CD14-positive monocyte (primary cell): ENCODE data around the gene HLA-C. TPM values are rescaled to one million over a fixed set of nuclear protein-coding genes. Genes with fewer than 3 reads are reported as not detected.

ENCODE experiments used
- DNase-seq, 3 donors: peaks; one replicate each; pipeline ENCODE4 v3.0.0-alpha.2; 2011 to 2022
- H2AFZ ChIP-seq: 2 replicates; pipeline ENCODE4 v1.6.0; 2012; ENCODE audit warnings: mild to moderate bottlenecking, low read depth, low read length, inconsistent platforms; ENCODE audit not compliant: insufficient read depth, poor library complexity, severe bottlenecking
- H3K27ac ChIP-seq, 2 donors: 1 replicate in 1 of 2; 2 replicates in 1 of 2; pipeline ENCODE4 v1.5.1; 2012 to 2013; ENCODE audit warnings: low read length in 2 of 2, control low read depth in 1 of 2, inconsistent platforms in 1 of 2, low read depth in 1 of 2, mild to moderate bottlenecking in 1 of 2
- H3K27me3 ChIP-seq, 2 donors: one replicate each; pipeline versions ENCODE4 v1.6.0 to v1.6.1; 2011 to 2013; ENCODE audit warnings: low read length in 2 of 2; ENCODE audit not compliant: control insufficient read depth in 2 of 2, insufficient read depth in 2 of 2
- H3K36me3 ChIP-seq, 2 donors: replicated peaks in 1 of 2; 1 replicate in 1 of 2; 2 replicates in 1 of 2; pipeline versions ENCODE4 v1.5.1 to v1.6.1; 2012 to 2013; ENCODE audit warnings: low read length in 2 of 2, control low read depth in 1 of 2, inconsistent platforms in 1 of 2, mild to moderate bottlenecking in 1 of 2; ENCODE audit not compliant: insufficient read depth in 2 of 2, control insufficient read depth in 1 of 2
- H3K4me1 ChIP-seq, 2 donors: 1 replicate in 1 of 2; 2 replicates in 1 of 2; pipeline versions ENCODE4 v1.5.1 to v1.6.1; 2012 to 2013; ENCODE audit warnings: low read length in 2 of 2, control low read depth in 1 of 2, inconsistent platforms in 1 of 2, mild to moderate bottlenecking in 1 of 2, moderate library complexity in 1 of 2; ENCODE audit not compliant: insufficient read depth in 2 of 2, control insufficient read depth in 1 of 2
- H3K4me2 ChIP-seq: replicated peaks from 2 replicates; pipeline ENCODE3; 2012; ENCODE audit warnings: low read length, moderate library complexity, mild to moderate bottlenecking; ENCODE audit not compliant: poor library complexity, severe bottlenecking; ENCODE audit errors: extremely low read depth
- H3K4me3 ChIP-seq, 3 experiments: fragments of 200-600 bp in 1 of 3; sonication (generic) in 1 of 3; replicated peaks in 1 of 3; 1 replicate in 2 of 3; 2 replicates in 1 of 3; pipeline ENCODE4 v1.5.1; 2011 to 2013; ENCODE audit warnings: low read length in 3 of 3, mild to moderate bottlenecking in 3 of 3, control low read depth in 2 of 3, low read depth in 2 of 3, inconsistent platforms in 1 of 3, moderate library complexity in 1 of 3
- H3K79me2 ChIP-seq: 2 replicates; pipeline ENCODE4 v1.6.0; 2012; ENCODE audit warnings: mild to moderate bottlenecking, control low read depth, inconsistent platforms, low read length, moderate library complexity; ENCODE audit not compliant: insufficient read depth
- H3K9ac ChIP-seq: 2 replicates; pipeline ENCODE4 v1.6.0; 2017; ENCODE audit warnings: low read length, mild to moderate bottlenecking; ENCODE audit not compliant: insufficient read depth, poor library complexity, severe bottlenecking
- H3K9me3 ChIP-seq, 2 donors: replicated peaks in 1 of 2; 1 replicate in 1 of 2; 2 replicates in 1 of 2; pipeline versions ENCODE4 v1.5.1 to v1.6.1; 2012 to 2013; ENCODE audit warnings: low read length in 2 of 2, control low read depth in 1 of 2; ENCODE audit not compliant: control insufficient read depth in 1 of 2, insufficient read depth in 1 of 2
- H4K20me1 ChIP-seq: 2 replicates; pipeline ENCODE4 v1.6.0; 2012; ENCODE audit warnings: mild to moderate bottlenecking, low read length, control low read depth, moderate library complexity; ENCODE audit not compliant: insufficient read depth
- H3K27ac Mint-ChIP-seq, 7 donors: one replicate each; pipeline ENCODE4 v1.8.0; 2020; ENCODE audit warnings: mild to moderate bottlenecking in 7 of 7, mixed read lengths in 7 of 7, moderate library complexity in 6 of 7, inconsistent platforms in 2 of 7
- H3K27me3 Mint-ChIP-seq, 3 donors: one replicate each; pipeline ENCODE4 v1.8.0; 2021 to 2022; ENCODE audit warnings: low read depth in 3 of 3, mild to moderate bottlenecking in 3 of 3, mixed read lengths in 3 of 3, moderate library complexity in 3 of 3, inconsistent platforms in 1 of 3
- H3K36me3 Mint-ChIP-seq, 2 donors: one replicate each; pipeline ENCODE4 v1.8.0; 2020; ENCODE audit warnings: mixed read lengths in 2 of 2, inconsistent platforms in 1 of 2, mild to moderate bottlenecking in 1 of 2
- H3K4me1 Mint-ChIP-seq: one replicate; pipeline ENCODE4 v1.8.0; 2020; ENCODE audit warnings: mild to moderate bottlenecking, mixed read lengths
- H3K4me3 Mint-ChIP-seq, 2 donors: one replicate each; pipeline ENCODE4 v1.8.0; 2020; ENCODE audit warnings: mild to moderate bottlenecking in 2 of 2, mixed read lengths in 2 of 2, moderate library complexity in 1 of 2
- H3K9me3 Mint-ChIP-seq, 7 donors: one replicate each; pipeline ENCODE4 v1.8.0; 2020 to 2022; ENCODE audit warnings: mixed read lengths in 7 of 7, mild to moderate bottlenecking in 6 of 7, moderate library complexity in 6 of 7, inconsistent platforms in 2 of 7
- CTCF ChIP-seq: fragments of 200-600 bp; IDR thresholded peaks from one replicate; pipeline ENCODE4 v1.8.0; 2022; ENCODE audit warnings: antibody characterized with exemption, mild to moderate bottlenecking
- WGBS: methylation state at CpG from one replicate; pipeline ENCODE4 v1.1.5; 2013; ENCODE audit warnings: missing lambda C conversion rate; ENCODE audit not compliant: insufficient coverage; 5-methylcytosine and 5-hydroxymethylcytosine counted together
- intact Hi-C, 2 donors: fragments of 100-400 bp; cut with micrococcal nuclease; formaldehyde crosslinking; loops; one replicate each; pipeline versions ENCODE4 v1.15.0 to v1.15.1; 2023
- polyA plus RNA-seq, 3 donors: library from polyadenylated mRNA; depleted of rRNA in 1 of 3; unstranded in 2 of 3; stranded (reverse) in 1 of 3; fragments of 300-500 nt in 2 of 3; fragments of >200 nt in 1 of 3; fragmentation: Illumina TruSeq in 2 of 3; gene quantifications; 1 replicate in 2 of 3; 2 replicates in 1 of 3; pipeline ENCODE4 v1.2.3, GENCODE V29; 2012 to 2021

Gene HLA-C
- polyA plus RNA-seq, 3 donors: 1,088 to 2,224 (median 1,829) TPM

DNA sequence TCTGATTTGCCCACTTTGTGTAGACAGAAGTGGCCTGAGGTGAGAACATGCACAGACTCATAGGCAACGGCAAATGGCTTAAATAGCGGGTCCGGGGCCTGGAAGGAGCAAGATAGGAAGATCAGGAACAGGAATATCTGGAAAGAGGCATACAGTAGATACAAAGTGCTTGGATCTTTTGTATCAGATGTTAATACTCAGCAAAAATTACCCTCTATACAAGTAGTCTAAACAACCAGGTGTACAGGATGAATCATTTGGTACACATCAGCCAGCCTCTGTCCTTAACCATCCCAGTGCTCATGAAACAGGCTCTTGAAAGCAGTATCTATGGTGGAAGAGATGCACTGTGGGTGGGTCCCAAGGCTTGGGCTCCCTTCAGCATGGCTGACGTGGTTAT, 28.9 kb upstream of the HLA-C start:
- H3K27ac Mint-ChIP-seq: no peak overlapping the region
- H3K4me1 ChIP-seq: no peaks in the 10 kb centered on the region
- H3K9me3 ChIP-seq: no peaks in the 10 kb centered on the region
- H4K20me1 ChIP-seq: no peaks in the 10 kb centered on the region
- H3K9ac ChIP-seq: no peak overlapping the region
- peaks cover 15 to 50% (median 24%) of the 10 kb centered on the region in 3 donors for H3K27me3 Mint-ChIP-seq
- H2AFZ ChIP-seq: no peak overlapping the region
- H3K79me2 ChIP-seq: no peaks in the 10 kb centered on the region
- DNase-seq: no peak
- WGBS: no CpG with 5 or more reads among the region's 4 CpGs
- no peaks in the 10 kb centered on the region for H3K36me3 ChIP-seq
- no peak overlapping the region for H3K27ac ChIP-seq
- no peak overlapping the region for H3K4me3 ChIP-seq
- peaks cover 12% of the 10 kb centered on the region for H3K4me1 Mint-ChIP-seq
- intact Hi-C loops: no loop called here
- peaks cover 8 to 16% of the 10 kb centered on the region in 2 donors for H3K27me3 ChIP-seq
- H3K4me2 ChIP-seq: no peak overlapping the region
- H3K9me3 Mint-ChIP-seq: peaks cover 0 to 6% (median 2%) of the 10 kb centered on the region in 7 donors
- H3K4me3 Mint-ChIP-seq: no peak overlapping the region
- TF ChIP-seq CTCF: no peak
- H3K36me3 Mint-ChIP-seq: no peaks in the 10 kb centered on the region

GRCh38 chr6:31299947-31300346, 28.1 kb upstream of the HLA-C start:
- peaks cover 10 to 17% of the 10 kb centered on the region in 2 donors for H3K27me3 ChIP-seq
- no peaks in the 10 kb centered on the region for H3K79me2 ChIP-seq
- no peaks in the 10 kb centered on the region for H3K36me3 Mint-ChIP-seq
- no peak overlapping the region for H3K9ac ChIP-seq
- H3K4me3 Mint-ChIP-seq: no peak overlapping the region
- H3K4me2 ChIP-seq: no peak overlapping the region
- H4K20me1 ChIP-seq: no peaks in the 10 kb centered on the region
- intact Hi-C loops: no loop called here
- no peaks in the 10 kb centered on the region for H3K9me3 ChIP-seq
- no peak overlapping the region for H3K4me3 ChIP-seq
- no peaks in the 10 kb centered on the region for H3K4me1 ChIP-seq
- H3K27ac Mint-ChIP-seq: no peak overlapping the region
- TF ChIP-seq CTCF: no peak
- peaks cover 15 to 47% (median 22%) of the 10 kb centered on the region in 3 donors for H3K27me3 Mint-ChIP-seq
- no peak for DNase-seq
- no peaks in the 10 kb centered on the region for H3K36me3 ChIP-seq
- H2AFZ ChIP-seq: no peak overlapping the region
- H3K27ac ChIP-seq: no peak overlapping the region
- peaks cover 4% of the 10 kb centered on the region for H3K4me1 Mint-ChIP-seq
- peaks cover 0 to 6% (median 2%) of the 10 kb centered on the region in 7 donors for H3K9me3 Mint-ChIP-seq
- no CpG with 5 or more reads among the region's 3 CpGs for WGBS
